Measurements from ENCODE around the gene EEF1AKMT3. TPM values are rescaled to one million over a fixed set of nuclear protein-coding genes. Genes with fewer than 3 reads are reported as not detected.

Gene EEF1AKMT3
- total RNA-seq, 2 donors from 2014 or later = 3.7 to 5.8 TPM

GRCh38 chr12:57777911-57778310 lies 5.5 kb downstream of the EEF1AKMT3 start:
- DNase-seq = no peak

GRCh38 chr12:57779736-57780135 lies 7.3 kb downstream of the EEF1AKMT3 start:
- TF ChIP-seq, protein P1, sequence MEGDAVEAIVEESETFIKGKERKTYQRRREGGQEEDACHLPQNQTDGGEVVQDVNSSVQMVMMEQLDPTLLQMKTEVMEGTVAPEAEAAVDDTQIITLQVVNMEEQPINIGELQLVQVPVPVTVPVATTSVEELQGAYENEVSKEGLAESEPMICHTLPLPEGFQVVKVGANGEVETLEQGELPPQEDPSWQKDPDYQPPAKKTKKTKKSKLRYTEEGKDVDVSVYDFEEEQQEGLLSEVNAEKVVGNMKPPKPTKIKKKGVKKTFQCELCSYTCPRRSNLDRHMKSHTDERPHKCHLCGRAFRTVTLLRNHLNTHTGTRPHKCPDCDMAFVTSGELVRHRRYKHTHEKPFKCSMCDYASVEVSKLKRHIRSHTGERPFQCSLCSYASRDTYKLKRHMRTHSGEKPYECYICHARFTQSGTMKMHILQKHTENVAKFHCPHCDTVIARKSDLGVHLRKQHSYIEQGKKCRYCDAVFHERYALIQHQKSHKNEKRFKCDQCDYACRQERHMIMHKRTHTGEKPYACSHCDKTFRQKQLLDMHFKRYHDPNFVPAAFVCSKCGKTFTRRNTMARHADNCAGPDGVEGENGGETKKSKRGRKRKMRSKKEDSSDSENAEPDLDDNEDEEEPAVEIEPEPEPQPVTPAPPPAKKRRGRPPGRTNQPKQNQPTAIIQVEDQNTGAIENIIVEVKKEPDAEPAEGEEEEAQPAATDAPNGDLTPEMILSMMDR (conservative IDR thresholded peaks at IDR 0.05) = no peak
- no peaks in the 10 kb centered on the region for H3K9me3 Mint-ChIP-seq
- peaks cover 10% of the 10 kb centered on the region for H3K36me3 Mint-ChIP-seq (ENCODE audit: low read depth)
- DNase-seq = no peak
- Histone ChIP-seq H3K9me3 (ENCODE audit: control insufficient read depth, low read length) (no peaks in the 10 kb centered on the region), H3K27me3 (ENCODE audit: control insufficient read depth, insufficient read depth, low read length, poor library complexity, severe bottlenecking) (no peaks in the 10 kb centered on the region), H3K4me3 (ENCODE audit: low read length) (no peak overlapping the region), H3K4me1 (ENCODE audit: control insufficient read depth, insufficient read depth, low read length) (no peaks in the 10 kb centered on the region), H3K27ac (ENCODE audit: low read depth, low read length) (no peak overlapping the region), H3K36me3 (ENCODE audit: control insufficient read depth, insufficient read depth, low read length) (peaks cover 4% of the 10 kb centered on the region), H3K9ac (ENCODE audit: extremely low read depth, low read length, poor library complexity, severe bottlenecking) (no peak overlapping the region)
- no peaks in the 10 kb centered on the region for H3K27me3 Mint-ChIP-seq (ENCODE audit: insufficient read depth)
- 86% methylated on average over 1 of the region's 1 CpG; no CpG with 5 or more reads in 1 of the 2 experiments for WGBS, 2 experiments (ENCODE audit: insufficient coverage in 1 of 2, insufficient read length in 1 of 2)
- H3K4me1 Mint-ChIP-seq = peaks cover 4% of the 10 kb centered on the region
- H3K4me3 Mint-ChIP-seq = no peak overlapping the region
- no peak overlapping the region for H3K27ac Mint-ChIP-seq

More at GRCh38 chr12:57777911-57778310, 5.5 kb downstream of the EEF1AKMT3 start:
- H3K9me3 ChIP-seq (ENCODE audit: control insufficient read depth, low read length) = no peaks in the 10 kb centered on the region
- H3K27ac ChIP-seq (ENCODE audit: low read depth, low read length) = no peak overlapping the region
- H3K27me3 Mint-ChIP-seq (ENCODE audit: insufficient read depth) = no peaks in the 10 kb centered on the region
- WGBS, 2 experiments (ENCODE audit: insufficient coverage in 1 of 2, insufficient read length in 1 of 2) = 95 to 100% methylated on average over 3 to 6 of the region's 7 CpGs
- no peaks in the 10 kb centered on the region for H3K4me1 ChIP-seq (ENCODE audit: control insufficient read depth, insufficient read depth, low read length)
- H3K27ac Mint-ChIP-seq = no peak overlapping the region
- TF ChIP-seq, protein P1 (conservative IDR thresholded peaks at IDR 0.05) = no peak
- no peak overlapping the region for H3K9ac ChIP-seq (ENCODE audit: extremely low read depth, low read length, poor library complexity, severe bottlenecking)
- no peaks in the 10 kb centered on the region for H3K9me3 Mint-ChIP-seq
- H3K4me3 Mint-ChIP-seq = no peak overlapping the region
- no peak overlapping the region for H3K4me3 ChIP-seq (ENCODE audit: low read length)
- peaks cover 3% of the 10 kb centered on the region for H3K36me3 Mint-ChIP-seq (ENCODE audit: low read depth)
- H3K27me3 ChIP-seq (ENCODE audit: control insufficient read depth, insufficient read depth, low read length, poor library complexity, severe bottlenecking) = no peaks in the 10 kb centered on the region
- no peaks in the 10 kb centered on the region for H3K36me3 ChIP-seq (ENCODE audit: control insufficient read depth, insufficient read depth, low read length)
- H3K4me1 Mint-ChIP-seq = peaks cover under 1% of the 10 kb centered on the region

DNA sequence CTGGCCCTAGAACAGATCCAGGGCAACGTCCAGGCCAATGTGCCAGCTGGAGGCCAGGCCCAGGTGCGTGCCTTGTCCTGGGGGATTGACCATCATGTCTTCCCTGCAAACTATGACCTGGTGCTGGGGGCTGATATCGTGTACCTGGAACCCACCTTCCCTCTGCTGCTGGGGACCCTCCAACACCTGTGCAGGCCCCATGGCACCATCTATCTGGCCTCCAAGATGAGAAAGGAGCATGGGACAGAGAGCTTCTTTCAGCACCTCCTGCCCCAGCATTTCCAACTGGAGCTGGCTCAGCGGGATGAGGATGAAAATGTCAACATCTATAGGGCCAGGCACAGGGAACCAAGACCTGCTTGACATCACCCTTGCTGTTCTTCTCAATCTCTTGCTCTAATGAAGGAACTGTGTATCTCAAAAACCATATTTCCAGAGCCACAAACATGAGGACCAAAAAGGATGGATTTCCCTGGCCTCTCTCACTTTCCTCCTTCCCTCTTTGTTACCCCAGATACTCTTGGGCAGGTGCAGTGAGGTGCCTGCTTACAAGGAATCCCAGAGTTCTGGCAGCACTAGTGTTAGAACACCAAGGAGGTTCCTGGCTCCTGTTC lies 8.0 kb downstream of the EEF1AKMT3 start:
- H3K9me3 Mint-ChIP-seq = no peaks in the 10 kb centered on the region
- DNase-seq = no peak
- Histone ChIP-seq H3K4me3 (ENCODE audit: low read length) (no peak overlapping the region), H3K27me3 (ENCODE audit: control insufficient read depth, insufficient read depth, low read length, poor library complexity, severe bottlenecking) (no peaks in the 10 kb centered on the region), H3K27ac (ENCODE audit: low read depth, low read length) (no peak overlapping the region), H3K9ac (ENCODE audit: extremely low read depth, low read length, poor library complexity, severe bottlenecking) (no peak overlapping the region), H3K36me3 (ENCODE audit: control insufficient read depth, insufficient read depth, low read length) (peaks cover 9% of the 10 kb centered on the region), H3K9me3 (ENCODE audit: control insufficient read depth, low read length) (no peaks in the 10 kb centered on the region), H3K4me1 (ENCODE audit: control insufficient read depth, insufficient read depth, low read length) (no peaks in the 10 kb centered on the region)
- WGBS, 2 experiments (ENCODE audit: insufficient coverage in 1 of 2, insufficient read length in 1 of 2) = 83 to 90% methylated on average over 4 of the region's 4 CpGs
- no peaks in the 10 kb centered on the region for H3K27me3 Mint-ChIP-seq (ENCODE audit: insufficient read depth)
- H3K27ac Mint-ChIP-seq = no peak overlapping the region
- peaks cover 4% of the 10 kb centered on the region for H3K4me1 Mint-ChIP-seq
- TF ChIP-seq, protein P1 (conservative IDR thresholded peaks at IDR 0.05) = no peak
- H3K4me3 Mint-ChIP-seq = no peak overlapping the region
- H3K36me3 Mint-ChIP-seq (ENCODE audit: low read depth) = peaks cover 10% of the 10 kb centered on the region

Measured in endodermal cell (in vitro differentiated cells).